ENCODE measurements around the gene TXNDC11. TPM values are rescaled to one million over a fixed set of nuclear protein-coding genes. Genes with fewer than 3 reads are reported as not detected.
A peak's percentile ranks its signal among the peaks of the same experiment; 100 is the strongest.
"Not testable (repeated sequence)": the region's sequence is repeated elsewhere in the genome, so short reads cannot be mapped to it uniquely, and the experiment has no call there.

The TXNDC11 gene
- total RNA-seq: 10 to 100 TPM; 45.7 to 67.2 (median 51.4) TPM

GRCh38 chr16:11742536-11743307 is at the start of gene TXNDC11:
TSS of gene TXNDC11 (minus strand) at chr16:11742857. CDS start at chr16:11742730, 127 bp downstream.
- Histone ChIP-seq H3K4me1 (peaks cover 0 to 48% (median 23%) of the 10 kb centered on the region in 4 donors), H3K27me3 (no peaks in the 10 kb centered on the region), H3K36me3 (peaks cover 0 to 2% (median 0%) of the 10 kb centered on the region in 3 donors), H3K9me3 (no peaks in the 10 kb centered on the region), H3K4me3 (peak within 1 kb of the TSS; percentile 87 to 99 (median 94)), H3K27ac (peak within 1 kb of the TSS; percentile 88 to 99 (median 98))
- WGBS, 2 donors: 0 to 1% methylated on average over 43 to 53 of the region's 96 CpGs
- TF ChIP-seq, protein P1, sequence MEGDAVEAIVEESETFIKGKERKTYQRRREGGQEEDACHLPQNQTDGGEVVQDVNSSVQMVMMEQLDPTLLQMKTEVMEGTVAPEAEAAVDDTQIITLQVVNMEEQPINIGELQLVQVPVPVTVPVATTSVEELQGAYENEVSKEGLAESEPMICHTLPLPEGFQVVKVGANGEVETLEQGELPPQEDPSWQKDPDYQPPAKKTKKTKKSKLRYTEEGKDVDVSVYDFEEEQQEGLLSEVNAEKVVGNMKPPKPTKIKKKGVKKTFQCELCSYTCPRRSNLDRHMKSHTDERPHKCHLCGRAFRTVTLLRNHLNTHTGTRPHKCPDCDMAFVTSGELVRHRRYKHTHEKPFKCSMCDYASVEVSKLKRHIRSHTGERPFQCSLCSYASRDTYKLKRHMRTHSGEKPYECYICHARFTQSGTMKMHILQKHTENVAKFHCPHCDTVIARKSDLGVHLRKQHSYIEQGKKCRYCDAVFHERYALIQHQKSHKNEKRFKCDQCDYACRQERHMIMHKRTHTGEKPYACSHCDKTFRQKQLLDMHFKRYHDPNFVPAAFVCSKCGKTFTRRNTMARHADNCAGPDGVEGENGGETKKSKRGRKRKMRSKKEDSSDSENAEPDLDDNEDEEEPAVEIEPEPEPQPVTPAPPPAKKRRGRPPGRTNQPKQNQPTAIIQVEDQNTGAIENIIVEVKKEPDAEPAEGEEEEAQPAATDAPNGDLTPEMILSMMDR (IDR thresholded peaks at IDR 0.05): peak in 1 of 5 experiments; percentile 32
- TF ChIP-seq POLR2A (IDR thresholded peaks at IDR 0.05) (peak; percentile 78 to 98), EP300 (IDR thresholded peaks at IDR 0.05) (peak; percentile 95 to 97)
- DNase-seq (ENCODE audit: low spot score in 2 of 2): peak; percentile 98 to 99

DNA sequence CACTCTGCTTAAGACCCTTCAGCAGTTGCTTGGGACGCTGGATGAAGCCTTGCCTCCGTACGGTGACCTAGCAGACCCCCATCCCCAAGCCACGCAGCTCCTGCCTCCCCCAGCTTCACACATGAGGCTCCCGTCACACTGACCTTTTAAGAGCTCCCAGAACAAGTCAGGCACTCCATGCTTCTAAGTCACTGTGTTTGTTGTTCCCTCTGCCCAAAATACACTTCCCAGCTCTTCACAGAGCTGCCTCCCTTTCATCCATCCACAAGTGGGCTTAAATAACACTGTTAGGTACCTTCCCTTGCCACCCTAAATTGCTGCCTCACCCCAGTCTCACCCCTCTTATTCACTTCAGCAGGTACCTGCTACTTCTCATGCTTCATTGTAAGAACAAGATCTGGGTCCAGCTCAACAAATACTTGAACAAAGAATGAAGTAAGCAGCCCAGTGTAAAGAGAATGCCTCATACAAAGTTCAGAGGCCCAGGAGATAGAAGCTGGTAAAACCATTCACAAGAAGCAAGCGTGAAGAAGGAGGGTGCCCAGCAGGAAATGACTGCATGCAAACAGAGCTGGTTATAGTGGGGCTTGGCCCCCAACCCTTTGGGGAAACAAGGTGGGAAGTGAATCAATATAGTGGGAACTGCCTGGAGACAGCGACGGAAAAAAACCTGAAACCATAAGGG is 48.6 kb upstream of the TXNDC11 start:
- 69 to 84% methylated on average over 8 of the region's 8 CpGs for WGBS, 2 donors
- no peak for DNase-seq (ENCODE audit: low spot score in 2 of 2)
- H3K4me1 ChIP-seq: peaks cover 3 to 87% (median 36%) of the 10 kb centered on the region in 4 donors
- H3K9me3 ChIP-seq: no peaks in the 10 kb centered on the region
- peak overlapping the region in 2 of 4 donors; percentile 8 to 13 for H3K27ac ChIP-seq
- peaks cover 0 to 11% (median 0%) of the 10 kb centered on the region in 3 donors for H3K36me3 ChIP-seq
- TF ChIP-seq, protein P1 (IDR thresholded peaks at IDR 0.05): no peak
- TF ChIP-seq POLR2A (IDR thresholded peaks at IDR 0.05) (no peak), EP300 (IDR thresholded peaks at IDR 0.05) (no peak)
- H3K27me3 ChIP-seq: no peaks in the 10 kb centered on the region
- no peak overlapping the region for H3K4me3 ChIP-seq

DNA sequence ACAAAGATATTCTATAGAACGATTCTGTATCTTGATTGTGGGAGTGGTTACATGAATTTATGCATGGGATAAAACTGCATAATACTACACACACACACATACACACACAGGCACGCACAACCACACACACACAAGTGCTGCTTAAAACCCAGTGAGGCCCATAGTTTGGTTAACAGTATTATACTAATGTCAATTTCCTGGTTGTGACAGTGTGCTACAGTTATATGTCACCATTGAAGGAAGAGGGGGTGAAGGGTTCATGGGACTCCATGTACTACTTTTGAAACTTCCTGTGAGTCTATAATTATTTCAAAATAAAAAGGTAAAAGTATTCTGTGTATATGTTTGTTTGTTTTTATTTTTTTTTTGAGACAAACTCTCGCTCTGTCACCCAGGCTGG is 46.3 kb upstream of the TXNDC11 start:
- 77 to 85% methylated on average over 3 of the region's 3 CpGs for WGBS, 2 donors

DNA sequence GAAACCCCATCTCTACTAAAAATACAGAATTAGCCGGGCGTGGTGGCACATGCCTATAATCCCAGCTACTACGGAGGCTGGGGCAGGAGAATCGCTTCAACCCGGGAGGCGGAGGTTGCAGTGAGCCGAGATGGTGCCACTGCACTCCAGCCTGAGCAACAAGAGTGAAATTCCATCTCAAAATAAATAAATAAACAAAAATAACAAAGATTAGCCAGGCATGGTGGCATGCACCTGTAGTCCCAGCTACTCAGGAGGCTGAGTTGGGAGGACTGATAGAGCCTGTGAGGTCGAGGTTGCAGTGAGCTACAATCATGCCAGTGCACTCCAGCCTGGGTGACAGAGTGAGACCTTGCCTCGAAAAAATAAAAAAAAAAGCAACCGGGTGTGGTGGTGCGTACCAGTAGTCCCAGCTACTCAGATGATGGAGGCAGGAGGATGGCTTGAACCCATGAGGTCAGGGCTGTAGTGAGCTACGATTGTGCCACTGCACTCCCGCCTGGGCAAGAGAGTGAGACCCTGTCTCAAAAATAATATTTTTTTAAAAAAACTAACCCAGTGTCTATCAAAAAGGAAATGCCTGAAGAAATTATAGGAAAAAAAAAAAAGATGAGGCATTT is 42.4 kb upstream of the TXNDC11 start:
- not testable (repeated sequence) for H3K27me3 ChIP-seq; H3K4me3 ChIP-seq; H3K36me3 ChIP-seq; H3K9me3 ChIP-seq; DNase-seq (ENCODE audit: low spot score in 2 of 2)
- H3K27ac ChIP-seq: peak overlapping the region in 1 of 4 donors; percentile 6
- WGBS, 2 donors: 90 to 94% methylated on average over 13 of the region's 13 CpGs
- peaks cover 0 to 77% (median 40%) of the 10 kb centered on the region in 4 donors for H3K4me1 ChIP-seq

More for the DNA sequence above, 46.3 kb upstream of the TXNDC11 start:
- Histone ChIP-seq H3K27ac (no peak overlapping the region), H3K36me3 (peaks cover 0 to 11% (median 0%) of the 10 kb centered on the region in 3 donors), H3K27me3 (no peaks in the 10 kb centered on the region), H3K4me1 (peaks cover 0 to 82% (median 27%) of the 10 kb centered on the region in 4 donors), H3K9me3 (no peaks in the 10 kb centered on the region), H3K4me3 (no peak overlapping the region)
- DNase-seq (ENCODE audit: low spot score in 2 of 2): no peak
- TF ChIP-seq EP300 (IDR thresholded peaks at IDR 0.05) (no peak), POLR2A (IDR thresholded peaks at IDR 0.05) (no peak)
- TF ChIP-seq, protein P1 (IDR thresholded peaks at IDR 0.05): no peak

DNA sequence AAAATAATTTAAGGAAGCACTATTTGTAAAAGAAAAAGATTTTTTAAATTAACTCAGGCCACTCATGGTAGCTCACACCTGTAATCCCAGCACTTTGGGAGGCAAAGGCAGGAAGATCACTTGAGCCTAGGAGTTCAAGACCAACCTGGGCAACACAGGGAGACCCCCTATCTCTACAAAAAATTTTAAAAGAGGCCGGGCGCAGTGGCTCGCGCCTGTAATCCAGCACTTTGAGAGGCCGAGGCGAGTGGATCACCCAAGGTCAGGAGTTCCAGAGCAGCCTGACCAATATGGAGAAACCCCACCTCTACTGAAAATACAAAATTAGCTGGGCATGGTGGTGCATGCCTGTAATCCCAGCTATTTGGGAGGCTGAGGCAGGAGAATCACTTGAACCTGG is 41.7 kb upstream of the TXNDC11 start:
- DNase-seq (ENCODE audit: low spot score in 2 of 2); H3K36me3 ChIP-seq; H3K27me3 ChIP-seq; H3K9me3 ChIP-seq; H3K4me3 ChIP-seq: not testable (repeated sequence)
- WGBS, 2 donors: 88 to 97% methylated on average over 6 of the region's 6 CpGs
- Histone ChIP-seq H3K4me1 (peaks cover 0 to 74% (median 39%) of the 10 kb centered on the region in 4 donors), H3K27ac (peak overlapping the region in 3 of 4 donors; percentile 74 to 94 (median 89))
